Measurements from ENCODE around the gene MST1R. TPM values are rescaled to one million over a fixed set of nuclear protein-coding genes. Genes with fewer than 3 reads are reported as not detected.

Gene MST1R
- total RNA-seq, 2 donors from 2014 or later = 1.2 to 4.2 TPM

- no peak for DNase-seq (ENCODE audit: low spot score)
- H3K4me3 ChIP-seq = no peak overlapping the region
- peaks cover 0 to 11% of the 10 kb centered on the region in 2 donors for H3K4me1 ChIP-seq
- no peak overlapping the region for H3K27ac ChIP-seq
- TF ChIP-seq CTCF (IDR thresholded peaks at IDR 0.05) = no peak
- no peaks in the 10 kb centered on the region for H3K36me3 ChIP-seq
- no peaks in the 10 kb centered on the region for H3K27me3 ChIP-seq
- no peaks in the 10 kb centered on the region for H3K9me3 ChIP-seq
These were observed 16.8 kb downstream of the MST1R start for GRCh38 chr3:49886922-49887265.

DNA sequence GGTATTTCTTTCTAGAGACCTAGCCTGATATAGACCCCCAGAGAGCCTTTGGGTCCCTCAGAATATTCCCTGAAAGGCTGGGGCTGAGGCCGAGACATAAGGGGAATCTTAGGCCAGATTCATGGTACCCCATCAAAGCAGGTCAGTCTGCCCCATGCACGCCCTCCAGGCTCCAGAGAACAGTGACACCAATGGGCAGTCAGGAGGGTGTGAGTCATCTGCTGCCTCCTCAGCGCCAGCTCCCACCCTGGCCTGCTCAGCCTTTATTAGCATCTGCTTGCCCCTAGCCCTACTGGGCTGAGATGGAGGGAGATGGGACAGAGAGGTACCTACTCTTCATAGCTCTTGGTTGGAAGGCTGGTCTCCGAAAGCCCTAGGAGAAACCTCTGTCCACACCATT lies 19.7 kb downstream of the MST1R start:
- no peak for DNase-seq (ENCODE audit: low spot score)

DNA sequence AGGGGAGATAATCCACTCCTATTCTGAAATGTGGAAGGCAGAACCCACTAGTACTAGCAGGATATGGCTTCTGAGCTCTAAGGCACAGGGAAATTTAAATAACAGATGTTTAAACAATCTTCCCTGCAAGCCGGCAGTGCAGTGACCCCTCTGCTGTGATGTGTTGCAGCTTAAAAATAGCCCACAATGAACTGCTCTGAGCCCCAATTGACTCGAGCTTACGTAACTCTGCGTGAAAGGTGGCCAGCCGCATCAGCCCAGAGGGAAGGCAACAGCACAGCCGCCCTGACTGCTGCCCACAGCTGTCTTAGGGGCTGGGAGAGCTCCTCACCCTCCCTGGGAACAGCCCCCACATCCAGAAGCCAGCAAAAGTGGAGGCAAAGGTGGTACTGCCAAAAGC lies 21.5 kb downstream of the MST1R start:
- DNase-seq (ENCODE audit: low spot score) = no peak
- H3K36me3 ChIP-seq = no peaks in the 10 kb centered on the region
- no peak overlapping the region for H3K27ac ChIP-seq
- no peaks in the 10 kb centered on the region for H3K27me3 ChIP-seq
- no peaks in the 10 kb centered on the region for H3K9me3 ChIP-seq
- TF ChIP-seq CTCF (IDR thresholded peaks at IDR 0.05) = no peak
- H3K4me3 ChIP-seq = no peak overlapping the region
- peaks cover 0 to 26% of the 10 kb centered on the region in 2 donors for H3K4me1 ChIP-seq

More for the DNA sequence above, 19.7 kb downstream of the MST1R start:
- no peak overlapping the region for H3K4me3 ChIP-seq
- H3K27me3 ChIP-seq = no peaks in the 10 kb centered on the region
- no peaks in the 10 kb centered on the region for H3K36me3 ChIP-seq
- no peaks in the 10 kb centered on the region for H3K9me3 ChIP-seq
- no peak overlapping the region for H3K27ac ChIP-seq
- peaks cover 0 to 26% of the 10 kb centered on the region in 2 donors for H3K4me1 ChIP-seq
- no peak for TF ChIP-seq CTCF (IDR thresholded peaks at IDR 0.05)

DNA sequence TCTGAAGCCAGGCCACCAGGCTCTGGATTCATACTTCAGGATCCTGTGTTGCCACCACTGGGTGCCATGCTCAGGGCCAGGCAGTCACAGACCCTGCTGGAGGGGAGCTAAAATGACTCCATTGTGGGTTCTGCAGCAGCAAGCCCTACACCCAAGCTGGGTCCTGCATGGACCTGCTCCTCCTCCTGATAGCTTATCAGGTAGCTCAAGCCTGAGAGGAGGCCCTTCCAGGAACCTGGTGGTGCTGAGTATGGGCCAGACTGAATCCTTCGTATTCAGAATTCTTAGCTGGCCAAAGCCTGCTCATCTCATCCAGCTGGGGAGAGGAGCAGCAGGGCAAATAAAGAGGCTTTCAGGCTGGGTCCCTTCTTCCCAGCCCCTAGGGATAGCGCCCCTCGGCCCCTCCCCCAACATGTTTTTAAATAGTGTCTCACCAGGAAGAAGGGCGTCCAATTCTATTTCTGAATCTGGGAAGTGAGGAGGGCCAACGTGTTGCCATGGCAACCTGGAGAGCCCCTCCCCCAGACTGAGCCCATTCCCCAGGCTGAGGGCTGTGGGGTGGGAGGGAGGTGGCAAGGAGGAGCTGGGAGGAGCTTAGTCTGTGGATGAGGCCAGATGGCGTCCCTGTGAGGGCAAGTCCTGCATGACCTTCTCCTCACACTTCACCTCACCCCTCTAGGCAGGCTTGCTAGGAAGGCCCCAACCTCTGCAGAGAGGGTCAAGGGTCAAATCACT lies 22.9 kb downstream of the MST1R start:
- Histone ChIP-seq H3K27ac (no peak overlapping the region), H3K9me3 (no peaks in the 10 kb centered on the region)

GRCh38 chr3:49879721-49880120 lies 24.0 kb downstream of the MST1R start:
- no peak for DNase-seq (ENCODE audit: low spot score)
- Histone ChIP-seq H3K36me3 (no peaks in the 10 kb centered on the region), H3K9me3 (no peaks in the 10 kb centered on the region), H3K4me1 (peaks cover 0 to 26% of the 10 kb centered on the region in 2 donors), H3K27me3 (no peaks in the 10 kb centered on the region), H3K4me3 (no peak overlapping the region), H3K27ac (no peak overlapping the region)
- no peak for TF ChIP-seq CTCF (IDR thresholded peaks at IDR 0.05)

More for the DNA sequence above, 22.9 kb downstream of the MST1R start:
- Histone ChIP-seq H3K36me3 (no peaks in the 10 kb centered on the region), H3K4me1 (peaks cover 0 to 26% of the 10 kb centered on the region in 2 donors), H3K27me3 (no peaks in the 10 kb centered on the region), H3K4me3 (no peak overlapping the region)
- no peak for TF ChIP-seq CTCF (IDR thresholded peaks at IDR 0.05)
- DNase-seq (ENCODE audit: low spot score) = no peak

GRCh38 chr3:49878686-49879085 lies 25.0 kb downstream of the MST1R start:
- no peaks in the 10 kb centered on the region for H3K36me3 ChIP-seq
- H3K9me3 ChIP-seq = no peaks in the 10 kb centered on the region
- no peaks in the 10 kb centered on the region for H3K27me3 ChIP-seq
- H3K27ac ChIP-seq = no peak overlapping the region
- H3K4me1 ChIP-seq = peaks cover 0 to 26% of the 10 kb centered on the region in 2 donors
- no peak for DNase-seq (ENCODE audit: low spot score)
- no peak for TF ChIP-seq CTCF (IDR thresholded peaks at IDR 0.05)
- no peak overlapping the region for H3K4me3 ChIP-seq

Data from right atrium auricular region (tissue), 2 donors.